IMR-90 (cell line): ENCODE results near the gene C6. TPM values are rescaled to one million over a fixed set of nuclear protein-coding genes. Genes with fewer than 3 reads are reported as not detected.

Source experiments
- ATAC-seq: fragments of 200-7000 bp; cut with Tn5 transposase; 2 replicates; pipeline ENCODE4 v1.9.1; 2020; ENCODE audit warnings: low read depth, mild to moderate bottlenecking, moderate library complexity
- BruUV-seq: library from RNA; stranded (reverse); fragments of 400-500 nt; replicated peaks from 2 replicates; lab custom pipeline; 2021; lab: Mats Ljungman, UMichigan
- CTCF ChIA-PET: fragments of 300-600 bp; formaldehyde crosslinking; extraction: SDS; loops from one replicate; lab custom pipeline; 2021; ENCODE audit warnings: antibody characterized with exemption; lab: Yijun Ruan, JAX
- POLR2A ChIA-PET: fragments of 300-600 bp; sonication (Branson Sonifier 250); formaldehyde crosslinking; loops from one replicate; lab custom pipeline; 2022; ENCODE audit warnings: antibody characterized with exemption; ENCODE audit not compliant: unreplicated experiment; lab: Charles Lee
- DNase-seq: peaks from one replicate; pipeline ENCODE4 v3.0.0; 2013
- H2AFZ ChIP-seq: replicated peaks from 2 replicates; pipeline ENCODE3; 2013; ENCODE audit warnings: low read length, mild to moderate bottlenecking; ENCODE audit not compliant: poor library complexity
- H2AK5ac ChIP-seq: 2 replicates; pipeline ENCODE4 v1.6.1; 2013; ENCODE audit warnings: low read depth, low read length, inconsistent platforms
- H2AK9ac ChIP-seq: replicated peaks from 2 replicates; pipeline ENCODE3; 2013; ENCODE audit warnings: mild to moderate bottlenecking, low read depth, low read length, moderate library complexity; ENCODE audit not compliant: poor library complexity
- H2BK120ac ChIP-seq: 2 replicates; pipeline ENCODE4 v1.6.1; 2013; ENCODE audit warnings: low read depth, low read length, inconsistent platforms
- H2BK15ac ChIP-seq: 3 replicates; pipeline ENCODE4 v1.6.1; 2013; ENCODE audit warnings: low read depth, low read length, inconsistent platforms
- H2BK20ac ChIP-seq: 2 replicates; pipeline ENCODE4 v1.6.1; 2013; ENCODE audit warnings: low read depth, mild to moderate bottlenecking, inconsistent platforms, low read length, moderate library complexity
- H2BK5ac ChIP-seq: 2 replicates; pipeline ENCODE4 v1.6.1; 2013; ENCODE audit warnings: mild to moderate bottlenecking, low read depth, low read length, inconsistent platforms; ENCODE audit not compliant: poor library complexity, severe bottlenecking
- H3K14ac ChIP-seq: replicated peaks from 2 replicates; pipeline ENCODE4 v1.6.1; 2013; ENCODE audit warnings: low read depth, low read length, inconsistent platforms
- H3K18ac ChIP-seq: 2 replicates; pipeline ENCODE4 v1.6.1; 2013; ENCODE audit warnings: low read depth, low read length, control low read depth
- H3K23ac ChIP-seq: 2 replicates; pipeline ENCODE4 v1.6.1; 2013; ENCODE audit warnings: low read depth, low read length, inconsistent platforms
- H3K27ac ChIP-seq: 2 replicates; pipeline ENCODE4 v1.5.1; 2013; ENCODE audit warnings: mild to moderate bottlenecking, control low read depth, low read length; ENCODE audit not compliant: insufficient read depth
- H3K27me3 ChIP-seq: 2 replicates; pipeline ENCODE4 v1.6.1; 2013; ENCODE audit warnings: low read length; ENCODE audit not compliant: control insufficient read depth, insufficient read depth
- H3K36me3 ChIP-seq: 2 replicates; pipeline ENCODE4 v1.6.1; 2013; ENCODE audit warnings: low read length, mixed read lengths; ENCODE audit not compliant: control insufficient read depth, insufficient read depth
- H3K4ac ChIP-seq: 2 replicates; pipeline ENCODE4 v1.6.1; 2013; ENCODE audit warnings: low read depth, low read length, inconsistent platforms
- H3K4me1 ChIP-seq: 2 replicates; pipeline ENCODE4 v1.6.1; 2013; ENCODE audit warnings: low read length, mixed read lengths; ENCODE audit not compliant: control insufficient read depth, insufficient read depth
- H3K4me2 ChIP-seq: 2 replicates; pipeline ENCODE4 v1.6.1; 2013; ENCODE audit warnings: low read depth, mild to moderate bottlenecking, control low read depth, low read length, moderate library complexity
- H3K4me3 ChIP-seq: 2 replicates; pipeline ENCODE4 v1.5.1; 2013; ENCODE audit warnings: low read depth, mild to moderate bottlenecking, control low read depth, low read length, moderate library complexity; ENCODE audit not compliant: insufficient read depth
- H3K56ac ChIP-seq: 2 replicates; pipeline ENCODE4 v1.6.1; 2013; ENCODE audit warnings: low read length, inconsistent platforms; ENCODE audit not compliant: insufficient read depth; ENCODE audit errors: extremely low read depth
- H3K79me1 ChIP-seq, 2 experiments: 2 replicates each; pipeline ENCODE4 v1.6.1; 2013; ENCODE audit warnings: low read length in 2 of 2, inconsistent platforms in 1 of 2, low read depth in 1 of 2
- H3K9ac ChIP-seq: 2 replicates; pipeline ENCODE4 v1.6.1; 2013; ENCODE audit warnings: low read depth, low read length, control low read depth
- H3K9me1 ChIP-seq: 2 replicates; pipeline ENCODE4 v1.6.1; 2013; ENCODE audit warnings: low read length, inconsistent platforms; ENCODE audit not compliant: insufficient read depth
- H3K9me3 ChIP-seq: 2 replicates; pipeline ENCODE4 v1.6.1; 2013; ENCODE audit warnings: low read length; ENCODE audit not compliant: control insufficient read depth, insufficient read depth
- H4K20me1 ChIP-seq: 2 replicates; pipeline ENCODE4 v1.6.1; 2013; ENCODE audit warnings: low read length, inconsistent platforms; ENCODE audit not compliant: insufficient read depth
- H4K5ac ChIP-seq: 2 replicates; pipeline ENCODE4 v1.6.1; 2013; ENCODE audit warnings: mild to moderate bottlenecking, low read depth, low read length, control low read depth
- H4K8ac ChIP-seq, 2 experiments: 2 replicates each; pipeline ENCODE4 v1.6.1; 2013; ENCODE audit warnings: low read depth in 2 of 2, low read length in 2 of 2, control low read depth in 1 of 2, inconsistent platforms in 1 of 2
- H4K91ac ChIP-seq: 2 replicates; pipeline ENCODE4 v1.6.1; 2013; ENCODE audit warnings: low read depth, low read length, inconsistent platforms; ENCODE audit not compliant: insufficient read depth
- BHLHE40 ChIP-seq: fragments of 150-350 bp; IDR thresholded peaks from 2 replicates; pipeline ENCODE4 v1.6.1; 2016; ENCODE audit warnings: mild to moderate bottlenecking, low read depth, low read length
- CEBPB ChIP-seq: IDR thresholded peaks from 2 replicates; pipeline ENCODE4 v1.6.1; 2012; ENCODE audit warnings: low read depth, low read length, improper control_type of control experiment
- CHD1 ChIP-seq: IDR thresholded peaks from 2 replicates; pipeline ENCODE4 v1.6.1; 2012; ENCODE audit warnings: low read depth, low read length, improper control_type of control experiment
- FOS ChIP-seq: fragments of 150-350 bp; IDR thresholded peaks from 2 replicates; pipeline ENCODE4 v1.6.1; 2016; ENCODE audit warnings: low read depth, low read length
- MAFK ChIP-seq: IDR thresholded peaks from 2 replicates; pipeline ENCODE4 v1.6.1; 2012; ENCODE audit warnings: low read depth, low read length, improper control_type of control experiment
- MAZ ChIP-seq: IDR thresholded peaks from 2 replicates; pipeline ENCODE4 v1.6.1; 2012; ENCODE audit warnings: low read depth, mild to moderate bottlenecking, low read length, improper control_type of control experiment, moderate library complexity, borderline replicate concordance
- MXI1 ChIP-seq: IDR thresholded peaks from 2 replicates; pipeline ENCODE4 v1.6.1; 2012; ENCODE audit warnings: low read depth, mild to moderate bottlenecking, low read length, moderate library complexity, borderline replicate concordance
- NFE2L2 ChIP-seq: fragments of 150-350 bp; IDR thresholded peaks from 2 replicates; pipeline ENCODE4 v1.6.1; 2016; ENCODE audit warnings: low read depth, mild to moderate bottlenecking, low read length
- POLR2A ChIP-seq: IDR thresholded peaks from 2 replicates; pipeline ENCODE4 v1.6.1; 2012; ENCODE audit warnings: mild to moderate bottlenecking, low read depth, low read length
- RAD21 ChIP-seq: IDR thresholded peaks from 2 replicates; pipeline ENCODE4 v1.6.1; 2012; ENCODE audit warnings: low read length, improper control_type of control experiment
- RCOR1 ChIP-seq: IDR thresholded peaks from 2 replicates; pipeline ENCODE4 v1.6.1; 2012; ENCODE audit warnings: mild to moderate bottlenecking, low read length, improper control_type of control experiment; ENCODE audit not compliant: insufficient replicate concordance
- RFX5 ChIP-seq: IDR thresholded peaks from 2 replicates; pipeline ENCODE4 v1.8.0; 2012; ENCODE audit warnings: low read depth, mild to moderate bottlenecking, low read length, moderate library complexity
- SMC3 ChIP-seq: fragments of 150-350 bp; IDR thresholded peaks from 2 replicates; pipeline ENCODE4 v1.6.1; 2016; ENCODE audit warnings: low read depth, mild to moderate bottlenecking, antibody characterized with exemption, low read length, moderate library complexity
- WGBS, 2 experiments: methylation state at CpG; one replicate each; pipeline versions ENCODE4 v1.1.5 to v1.1.7; 2013; ENCODE audit warnings: missing lambda C conversion rate in 2 of 2; ENCODE audit not compliant: insufficient read length in 1 of 2; ENCODE audit errors: extremely low coverage in 2 of 2; 5-methylcytosine and 5-hydroxymethylcytosine counted together
- dilution Hi-C: fragments of 300-500 bp; cut with HindIII; formaldehyde crosslinking; loops from one replicate; pipeline ENCODE4 v1.14.3; 2018; ENCODE audit warnings: low sequenced_read_pairs; ENCODE audit not compliant: unreplicated experiment
- in situ Hi-C: fragments of 300-500 bp; cut with MboI; formaldehyde crosslinking; loops from 3 replicates; pipeline ENCODE4 v1.14.3; 2019; ENCODE audit warnings: low sequenced_read_pairs, inconsistent platforms, mixed read lengths
- intact Hi-C: fragments of 100-400 bp; cut with micrococcal nuclease; formaldehyde crosslinking; loops from 2 replicates; pipeline ENCODE4 v1.10.0; 2022
- polyA plus RNA-seq, 3 experiments: library from polyadenylated mRNA; depleted of rRNA; stranded (reverse); fragments of >200 nt; gene quantifications; 2 replicates each; pipeline ENCODE4 v1.2.3, GENCODE V29; 2012; ENCODE audit warnings: low replicate concordance in 1 of 3
- total RNA-seq: library from RNA; depleted of rRNA; stranded (reverse); fragments of >200 nt; gene quantifications from 2 replicates; pipeline ENCODE4 v1.2.3, GENCODE V29; 2012
- TF ChIP-seq, protein P1 (sequence below): fragments of 150-350 bp; IDR thresholded peaks from 2 replicates; pipeline ENCODE4 v1.6.1; 2016; ENCODE audit warnings: low read depth, mild to moderate bottlenecking, low read length, moderate library complexity, borderline replicate concordance
- TF ChIP-seq, protein P2 (sequence below): fragments of 150-350 bp; IDR thresholded peaks from 2 replicates; pipeline ENCODE4 v1.6.1; 2017; ENCODE audit warnings: mild to moderate bottlenecking, antibody characterized with exemption, low read length, low read depth
- TF ChIP-seq, protein P3 (sequence below): conservative IDR thresholded peaks from 2 replicates; pipeline ENCODE4 v1.5.1; 2012; ENCODE audit warnings: mild to moderate bottlenecking, low read depth, low read length, improper control_type of control experiment

C6 gene
- total and polyA plus RNA-seq, 2 of the 4 experiments (the other 2 are of a cell fraction) = 0.05 to 0.18 TPM

DNA sequence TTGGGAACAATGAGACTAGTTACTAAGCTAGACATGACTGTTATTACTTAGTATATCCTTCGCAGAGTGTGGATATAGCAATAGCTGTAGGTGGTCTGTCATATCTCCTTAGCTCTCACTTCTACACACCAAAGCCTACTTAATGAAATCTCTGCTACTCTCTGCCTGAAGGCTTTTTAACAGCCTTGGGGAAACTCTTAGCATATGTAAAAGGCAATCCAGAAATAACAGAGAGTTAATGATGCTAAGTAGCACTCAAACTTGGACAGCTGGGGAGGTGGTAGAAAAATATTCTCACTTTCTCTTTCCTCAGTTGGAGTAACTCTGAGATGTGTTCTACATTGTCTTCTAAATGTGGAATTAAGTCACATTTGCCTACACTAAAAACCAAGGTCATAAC lies 30.2 kb upstream of the C6 start:
- ATAC-seq (no peak), DNase-seq (no peak)
- no peak overlapping the region for H2AK9ac ChIP-seq
- H3K23ac ChIP-seq = no peak overlapping the region
- no peaks in the 10 kb centered on the region for H4K20me1 ChIP-seq
- TF ChIP-seq SMC3 (no peak), NFE2L2 (no peak), RAD21 (no peak), RFX5 (no peak), FOS (no peak), MAZ (no peak), MAFK (no peak), BHLHE40 (no peak), CHD1 (no peak), CEBPB (no peak), MXI1 (no peak), POLR2A (no peak), RCOR1 (no peak)
- TF ChIP-seq, protein P1, sequence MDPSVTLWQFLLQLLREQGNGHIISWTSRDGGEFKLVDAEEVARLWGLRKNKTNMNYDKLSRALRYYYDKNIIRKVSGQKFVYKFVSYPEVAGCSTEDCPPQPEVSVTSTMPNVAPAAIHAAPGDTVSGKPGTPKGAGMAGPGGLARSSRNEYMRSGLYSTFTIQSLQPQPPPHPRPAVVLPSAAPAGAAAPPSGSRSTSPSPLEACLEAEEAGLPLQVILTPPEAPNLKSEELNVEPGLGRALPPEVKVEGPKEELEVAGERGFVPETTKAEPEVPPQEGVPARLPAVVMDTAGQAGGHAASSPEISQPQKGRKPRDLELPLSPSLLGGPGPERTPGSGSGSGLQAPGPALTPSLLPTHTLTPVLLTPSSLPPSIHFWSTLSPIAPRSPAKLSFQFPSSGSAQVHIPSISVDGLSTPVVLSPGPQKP = no peak
- TF ChIP-seq, protein P2, sequence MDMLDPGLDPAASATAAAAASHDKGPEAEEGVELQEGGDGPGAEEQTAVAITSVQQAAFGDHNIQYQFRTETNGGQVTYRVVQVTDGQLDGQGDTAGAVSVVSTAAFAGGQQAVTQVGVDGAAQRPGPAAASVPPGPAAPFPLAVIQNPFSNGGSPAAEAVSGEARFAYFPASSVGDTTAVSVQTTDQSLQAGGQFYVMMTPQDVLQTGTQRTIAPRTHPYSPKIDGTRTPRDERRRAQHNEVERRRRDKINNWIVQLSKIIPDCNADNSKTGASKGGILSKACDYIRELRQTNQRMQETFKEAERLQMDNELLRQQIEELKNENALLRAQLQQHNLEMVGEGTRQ = no peak
- TF ChIP-seq, protein P3, sequence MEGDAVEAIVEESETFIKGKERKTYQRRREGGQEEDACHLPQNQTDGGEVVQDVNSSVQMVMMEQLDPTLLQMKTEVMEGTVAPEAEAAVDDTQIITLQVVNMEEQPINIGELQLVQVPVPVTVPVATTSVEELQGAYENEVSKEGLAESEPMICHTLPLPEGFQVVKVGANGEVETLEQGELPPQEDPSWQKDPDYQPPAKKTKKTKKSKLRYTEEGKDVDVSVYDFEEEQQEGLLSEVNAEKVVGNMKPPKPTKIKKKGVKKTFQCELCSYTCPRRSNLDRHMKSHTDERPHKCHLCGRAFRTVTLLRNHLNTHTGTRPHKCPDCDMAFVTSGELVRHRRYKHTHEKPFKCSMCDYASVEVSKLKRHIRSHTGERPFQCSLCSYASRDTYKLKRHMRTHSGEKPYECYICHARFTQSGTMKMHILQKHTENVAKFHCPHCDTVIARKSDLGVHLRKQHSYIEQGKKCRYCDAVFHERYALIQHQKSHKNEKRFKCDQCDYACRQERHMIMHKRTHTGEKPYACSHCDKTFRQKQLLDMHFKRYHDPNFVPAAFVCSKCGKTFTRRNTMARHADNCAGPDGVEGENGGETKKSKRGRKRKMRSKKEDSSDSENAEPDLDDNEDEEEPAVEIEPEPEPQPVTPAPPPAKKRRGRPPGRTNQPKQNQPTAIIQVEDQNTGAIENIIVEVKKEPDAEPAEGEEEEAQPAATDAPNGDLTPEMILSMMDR = no peak
- no peak overlapping the region for H2BK120ac ChIP-seq
- no peak overlapping the region for H2BK15ac ChIP-seq
- no peak overlapping the region for H4K91ac ChIP-seq
- H3K9me3 ChIP-seq = peaks cover 6% of the 10 kb centered on the region
- peaks cover 3% of the 10 kb centered on the region; the same call in 1 of the 2 replicates for H3K4me1 ChIP-seq
- no peak overlapping the region for H3K9ac ChIP-seq
- H3K14ac ChIP-seq = no peak overlapping the region
- H3K18ac ChIP-seq = no peak overlapping the region
- H2BK5ac ChIP-seq = no peak overlapping the region
- H4K5ac ChIP-seq = no peak overlapping the region
- H3K4ac ChIP-seq = no peak overlapping the region
- no CpG with 5 or more reads among the region's 1 CpG for WGBS, 2 experiments
- H2AK5ac ChIP-seq = no peak overlapping the region
- H3K4me2 ChIP-seq = no peak overlapping the region
- H3K4me3 ChIP-seq = no peak overlapping the region
- H3K36me3 ChIP-seq = no peaks in the 10 kb centered on the region
- H3K56ac ChIP-seq = no peak overlapping the region
- no peak overlapping the region for H2BK20ac ChIP-seq
- POLR2A ChIA-PET = interaction anchor here (0.6 kb wide), 1 partner anchor 463 kb away, joined by 3 read pairs; no protein-coding TSS in a partner anchor
- no peaks in the 10 kb centered on the region for H3K79me1 ChIP-seq
- no peak overlapping the region for H3K27ac ChIP-seq
- no peak overlapping the region for H2AFZ ChIP-seq
- dilution Hi-C loops (no loop called here), intact Hi-C loops (no loop called here), in situ Hi-C loops (no loop called here)
- H3K27me3 ChIP-seq = no peaks in the 10 kb centered on the region
- H4K8ac ChIP-seq = no peak overlapping the region
- BruUV-seq = no TSS peak
- CTCF ChIA-PET = no interaction called here
- H3K9me1 ChIP-seq = no peaks in the 10 kb centered on the region
